Brain pericyte (primary cell): ENCODE results near the gene DTX1.
A peak's percentile ranks its signal among the peaks of the same experiment; 100 is the strongest.

Experiments used
- DNase-seq: peaks from one replicate; pipeline ENCODE4 v3.0.0-alpha.2; 2012; ENCODE audit warnings: low read depth, low spot score

The DTX1 gene

GRCh38 chr12:113055594-113056380 lies 743 bp upstream of the DTX1 start:
- no peak for DNase-seq

GRCh38 chr12:113056381-113056630 lies 224 bp upstream of the DTX1 start:
- DNase-seq = no peak

GRCh38 chr12:113057565-113058485 lies 1.3 kb downstream of the DTX1 start:
- no peak for DNase-seq

GRCh38 chr12:113058553-113058952 lies 2.0 kb downstream of the DTX1 start:
- no peak for DNase-seq

- DNase-seq = no peak
These were observed 2.6 kb downstream of the DTX1 start for GRCh38 chr12:113059071-113059595.

GRCh38 chr12:113060336-113060960 lies 3.9 kb downstream of the DTX1 start:
- no peak for DNase-seq

- DNase-seq = no peak
These were observed 4.6 kb downstream of the DTX1 start for GRCh38 chr12:113061061-113061694.

- peak; percentile 70 for DNase-seq
These were observed 6.2 kb downstream of the DTX1 start for GRCh38 chr12:113062502-113063395.

- DNase-seq = no peak
These were observed 7.1 kb downstream of the DTX1 start for GRCh38 chr12:113063396-113064350.

- no peak for DNase-seq
These were observed 8.0 kb downstream of the DTX1 start for GRCh38 chr12:113064395-113065125.

- DNase-seq = no peak
These were observed 8.8 kb downstream of the DTX1 start for GRCh38 chr12:113065126-113066007.

GRCh38 chr12:113066813-113067400 lies 10.4 kb downstream of the DTX1 start:
- no peak for DNase-seq

- no peak for DNase-seq
These were observed 11.7 kb downstream of the DTX1 start for GRCh38 chr12:113067987-113068935.

GRCh38 chr12:113069149-113069548 lies 12.6 kb downstream of the DTX1 start:
- no peak for DNase-seq

- DNase-seq = no peak
These were observed 13.2 kb downstream of the DTX1 start for GRCh38 chr12:113069751-113070116.

GRCh38 chr12:113070117-113070906 lies 13.8 kb downstream of the DTX1 start:
- DNase-seq = no peak
